ENCODE measurements around the gene PTPRH.
A peak's percentile ranks its signal among the peaks of the same experiment; 100 is the strongest.
"Not testable (repeated sequence)": the region's sequence is repeated elsewhere in the genome, so short reads cannot be mapped to it uniquely, and the experiment has no call there.

PTPRH gene

DNA sequence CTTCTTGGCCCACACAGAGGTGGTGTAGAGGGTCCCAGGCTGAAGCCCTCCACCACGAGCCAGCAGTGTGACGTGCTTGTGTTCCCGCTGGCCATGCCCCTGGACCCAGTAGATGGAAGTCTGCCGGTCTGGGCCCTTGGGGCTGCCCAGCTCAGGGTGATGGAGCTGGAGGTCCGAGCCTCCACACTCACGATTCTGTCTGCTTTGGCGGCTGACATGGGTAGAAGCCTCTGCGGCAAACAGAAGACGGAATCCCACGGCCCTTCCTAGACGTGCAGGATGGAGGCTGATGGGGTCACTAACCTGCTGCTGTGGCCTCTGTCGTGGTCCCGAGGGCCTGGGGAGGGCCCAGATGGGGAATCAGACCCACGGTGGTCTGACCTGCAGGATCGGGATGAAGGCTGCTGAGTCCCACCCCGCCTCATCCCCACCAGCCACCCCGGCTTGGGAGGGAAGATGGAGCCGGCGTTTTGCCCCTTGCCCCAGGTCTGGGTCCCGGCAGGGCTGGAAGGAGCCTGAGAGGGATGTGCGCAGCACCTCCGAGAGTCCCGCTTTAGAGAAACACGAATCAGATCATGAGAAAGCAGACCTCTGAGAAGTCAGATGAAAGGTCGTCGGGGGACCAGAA is 14.9 kb upstream of the PTPRH start:
- DNase-seq: no peak

DNA sequence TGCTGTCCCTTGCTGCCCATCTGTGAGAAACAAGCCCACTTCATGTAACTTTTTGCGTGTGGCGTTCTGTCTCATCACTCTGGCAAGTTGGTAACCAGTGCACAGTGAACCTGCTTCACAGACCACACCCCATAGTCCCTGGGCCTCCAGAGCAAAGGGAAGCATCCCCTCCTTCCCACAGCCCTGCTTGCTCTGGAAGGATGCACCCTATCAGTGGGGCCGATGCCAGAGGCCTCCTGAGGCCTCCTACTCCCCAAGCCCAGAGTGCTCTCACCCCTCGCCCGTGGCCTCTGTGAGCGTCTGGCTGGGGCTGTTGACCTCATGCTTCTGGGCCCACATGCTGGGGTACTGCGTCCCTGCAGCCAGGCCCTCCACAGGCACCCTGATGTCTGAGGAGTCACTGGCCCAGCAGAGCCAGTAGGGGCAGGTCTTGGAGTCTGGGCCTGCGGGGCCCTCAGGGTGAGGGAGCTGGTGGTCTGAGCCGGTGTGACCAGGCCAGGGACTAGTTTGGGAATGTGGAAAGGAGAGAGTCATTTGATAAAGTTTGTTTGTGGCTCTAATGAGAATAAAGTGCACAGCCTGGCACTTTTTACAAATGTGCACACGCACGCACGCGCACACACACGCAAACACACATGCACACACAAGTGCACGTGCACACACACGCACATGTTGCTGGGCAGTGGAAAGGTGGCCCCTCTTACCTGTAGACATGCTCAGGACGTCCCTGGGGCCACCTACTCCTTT is 14.2 kb upstream of the PTPRH start:
- no peak for DNase-seq

GRCh38 chr19:55220525-55220924 is 11.2 kb upstream of the PTPRH start:
- no peak for DNase-seq

GRCh38 chr19:55216461-55217198 is 7.3 kb upstream of the PTPRH start:
- DNase-seq: peak; percentile 36

GRCh38 chr19:55213547-55213946 is 4.2 kb upstream of the PTPRH start:
- no peak for DNase-seq

DNA sequence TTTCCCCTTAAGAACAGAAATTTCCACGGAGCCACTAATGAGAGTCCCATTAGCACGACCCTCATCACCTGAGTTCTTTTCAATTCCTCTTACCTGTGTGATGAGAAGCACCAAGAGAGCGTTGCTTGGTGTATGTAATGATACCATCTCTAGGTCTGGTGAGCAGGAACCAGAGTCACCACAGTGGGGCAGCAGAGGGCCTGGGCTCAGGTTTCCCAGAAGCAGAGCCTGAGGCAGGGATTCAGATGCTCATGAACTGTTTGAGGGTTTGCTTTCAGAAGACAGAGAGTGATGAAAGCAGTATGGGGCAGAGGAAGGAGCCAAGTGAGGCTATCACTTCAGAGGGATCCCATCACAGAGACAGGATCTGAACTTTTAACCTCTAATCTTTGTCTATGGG is 3.1 kb upstream of the PTPRH start:
- DNase-seq: peak; percentile 49

GRCh38 chr19:55209693-55210472 is 582 bp upstream of the PTPRH start:
- no peak for DNase-seq

GRCh38 chr19:55206664-55207500 is 2.4 kb downstream of the PTPRH start:
- no peak for DNase-seq

DNA sequence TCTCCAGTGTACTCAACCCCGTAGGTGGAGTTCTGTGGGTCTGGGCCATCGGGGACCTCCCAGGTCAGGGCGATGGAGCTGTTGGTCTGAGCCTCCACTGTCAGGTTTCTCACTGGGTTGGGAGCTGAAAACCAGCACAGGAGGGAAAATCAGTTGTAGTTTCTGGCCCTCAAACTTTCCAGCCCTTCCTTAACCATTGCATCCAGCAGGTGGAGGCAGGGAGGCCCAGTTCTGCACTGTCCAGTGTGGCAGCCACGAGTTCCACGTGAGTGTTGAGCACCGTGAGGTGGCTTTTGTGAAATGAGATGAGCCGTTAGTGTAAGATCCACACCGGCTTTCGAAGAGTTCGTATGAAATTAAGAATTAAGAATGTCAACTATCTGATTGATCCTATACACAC is 7.1 kb downstream of the PTPRH start:
- DNase-seq: not testable (repeated sequence)

DNA sequence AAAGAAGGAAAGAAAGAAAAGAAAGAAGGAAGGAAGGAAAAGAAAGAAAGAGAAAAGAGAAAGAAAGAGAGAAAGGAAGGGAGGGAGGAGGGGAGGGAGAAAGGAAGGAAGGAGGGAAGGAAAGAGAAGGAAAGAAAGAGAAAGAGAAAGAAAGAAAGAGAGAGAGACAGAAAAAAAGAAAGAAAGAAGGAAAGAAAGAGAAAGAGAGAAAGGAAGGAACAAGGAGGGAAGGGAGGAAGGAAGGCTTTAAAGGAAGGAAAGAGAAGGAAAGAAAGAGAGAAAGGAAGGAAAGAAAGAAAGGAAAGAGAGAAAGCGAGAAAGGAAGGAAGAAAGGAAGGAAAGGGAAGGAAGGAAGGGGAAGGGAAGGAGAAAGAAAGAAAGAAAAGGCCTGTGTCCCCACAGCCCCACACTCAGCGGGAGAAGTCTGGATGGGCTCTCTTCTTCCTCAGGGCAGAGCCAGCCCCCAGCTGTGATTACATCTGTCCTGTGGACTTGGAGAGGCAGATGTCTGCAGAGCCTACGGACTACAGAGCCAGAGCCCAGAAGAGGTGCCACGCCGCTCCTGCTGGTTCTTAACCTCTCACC is 9.6 kb downstream of the PTPRH start:
- no peak for DNase-seq

GRCh38 chr19:55198651-55199050 is 10.7 kb downstream of the PTPRH start:
- no peak for DNase-seq

DNA sequence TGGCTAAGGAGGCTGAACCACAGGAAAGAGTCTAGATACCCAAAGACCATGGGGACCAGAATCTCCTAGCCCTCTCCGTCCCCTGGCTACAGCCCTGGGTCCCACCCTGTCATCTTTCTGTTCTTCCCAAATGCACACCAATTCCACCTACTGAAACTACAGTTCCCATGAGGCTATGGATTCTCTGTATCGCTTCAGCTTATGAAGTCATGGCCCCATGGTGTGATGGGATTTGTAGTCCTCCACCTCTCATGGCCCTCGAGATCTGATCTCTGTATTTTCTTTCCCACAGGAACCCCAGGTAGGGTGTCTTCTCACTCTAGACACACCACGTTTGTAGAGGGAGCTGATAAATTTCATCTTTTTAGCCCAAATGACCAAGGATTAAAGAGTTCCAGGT is 11.8 kb downstream of the PTPRH start:
- peak; percentile 15 for DNase-seq

- no peak for DNase-seq
Observed at GRCh38 chr19:55196803-55197202, 12.5 kb downstream of the PTPRH start.

GRCh38 chr19:55193481-55193880 is 15.8 kb downstream of the PTPRH start:
- DNase-seq: no peak

DNA sequence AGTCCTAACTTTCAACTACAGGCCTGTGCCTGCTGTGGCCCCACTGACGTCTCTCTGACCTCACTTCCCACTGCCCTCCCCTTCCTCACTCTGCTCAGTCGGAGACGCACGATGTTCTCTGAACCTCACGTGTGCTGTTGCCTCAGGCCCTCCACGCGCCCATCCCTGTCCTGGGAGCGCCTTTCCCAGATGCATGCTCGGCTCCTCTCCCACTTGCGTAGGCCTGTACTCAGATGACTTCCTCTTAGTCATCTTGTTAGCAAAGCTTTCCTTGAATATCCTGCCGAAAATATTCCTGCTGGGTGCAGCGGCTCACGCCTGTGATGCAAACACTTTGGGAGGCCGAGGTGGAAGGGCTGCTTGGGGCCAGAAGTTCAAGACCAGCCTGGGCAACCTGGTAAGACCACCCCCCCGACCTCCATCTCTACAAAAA is 19.9 kb downstream of the PTPRH start:
- no peak for DNase-seq

- DNase-seq: no peak
Observed at GRCh38 chr19:55188625-55189024, 20.7 kb downstream of the PTPRH start.

- no peak for DNase-seq
Observed at GRCh38 chr19:55186080-55186479, 23.2 kb downstream of the PTPRH start.

GRCh38 chr19:55181740-55182139 is 27.6 kb downstream of the PTPRH start:
- DNase-seq: no peak

- peak; percentile 64 for DNase-seq
Observed at GRCh38 chr19:55179606-55180484, 29.5 kb downstream of the PTPRH start, which contains the start of gene SYT5. Gene SYT5, minus strand, starts transcription at chr19:55180289. Its CDS starts 1,248 bp downstream, at chr19:55179041.

- DNase-seq: peak; percentile 94
Observed at GRCh38 chr19:55178781-55179599, 30.3 kb downstream of the PTPRH start.
